ENCODE results near the gene AADACL4.
"Not testable (repeated sequence)": the region's sequence is repeated elsewhere in the genome, so short reads cannot be mapped to it uniquely, and the experiment has no call there.

AADACL4 gene

GRCh38 chr1:12630946-12631530 lies 12.8 kb upstream of the AADACL4 start:
- no peak for DNase-seq

GRCh38 chr1:12631571-12631970 lies 12.3 kb upstream of the AADACL4 start:
- no peak for DNase-seq

DNA sequence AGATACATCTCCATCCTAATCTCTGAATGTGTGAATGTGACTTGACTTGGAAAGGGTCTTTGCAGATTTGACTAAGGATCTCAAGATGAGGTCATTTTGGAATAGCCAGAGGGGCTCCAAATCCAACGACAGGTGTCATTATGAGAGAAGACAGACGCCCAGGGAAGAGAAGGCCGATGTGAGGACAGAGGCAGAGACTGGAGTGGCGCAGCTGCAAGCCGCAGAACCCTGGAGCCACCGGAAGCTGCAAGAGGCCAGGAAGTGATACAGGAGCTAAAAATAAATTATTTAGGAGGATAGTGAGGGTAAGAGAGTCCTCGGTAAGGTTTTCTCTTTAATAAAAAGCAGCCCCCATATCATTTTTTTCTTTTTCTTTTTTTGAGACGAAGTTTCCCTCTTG lies 9.7 kb upstream of the AADACL4 start:
- DNase-seq: peak; percentile 39

DNA sequence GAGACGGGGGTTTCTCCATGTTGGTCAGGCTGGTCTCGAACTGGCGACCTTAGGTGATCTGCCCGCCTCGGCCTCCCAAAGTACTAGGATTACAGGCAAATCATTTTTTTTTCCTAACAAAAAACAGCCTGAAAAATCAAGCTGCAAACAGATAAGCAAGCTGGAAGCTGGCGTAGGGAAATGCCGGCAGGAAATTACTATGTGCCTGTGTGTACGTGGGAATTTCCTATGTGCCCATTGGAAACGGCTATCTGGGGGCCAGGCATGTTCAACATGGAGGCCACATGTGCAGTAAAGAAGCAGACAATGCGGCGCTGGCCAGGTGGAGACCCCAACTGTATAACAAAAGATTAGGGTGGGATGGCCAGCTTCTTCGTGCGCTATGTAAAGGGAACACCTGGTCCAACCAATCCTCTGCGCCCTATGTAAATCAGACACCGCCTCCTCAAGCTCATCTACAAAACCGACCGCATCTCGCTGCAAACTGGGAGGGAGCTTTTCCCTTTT lies 9.1 kb upstream of the AADACL4 start:
- DNase-seq: no peak

DNA sequence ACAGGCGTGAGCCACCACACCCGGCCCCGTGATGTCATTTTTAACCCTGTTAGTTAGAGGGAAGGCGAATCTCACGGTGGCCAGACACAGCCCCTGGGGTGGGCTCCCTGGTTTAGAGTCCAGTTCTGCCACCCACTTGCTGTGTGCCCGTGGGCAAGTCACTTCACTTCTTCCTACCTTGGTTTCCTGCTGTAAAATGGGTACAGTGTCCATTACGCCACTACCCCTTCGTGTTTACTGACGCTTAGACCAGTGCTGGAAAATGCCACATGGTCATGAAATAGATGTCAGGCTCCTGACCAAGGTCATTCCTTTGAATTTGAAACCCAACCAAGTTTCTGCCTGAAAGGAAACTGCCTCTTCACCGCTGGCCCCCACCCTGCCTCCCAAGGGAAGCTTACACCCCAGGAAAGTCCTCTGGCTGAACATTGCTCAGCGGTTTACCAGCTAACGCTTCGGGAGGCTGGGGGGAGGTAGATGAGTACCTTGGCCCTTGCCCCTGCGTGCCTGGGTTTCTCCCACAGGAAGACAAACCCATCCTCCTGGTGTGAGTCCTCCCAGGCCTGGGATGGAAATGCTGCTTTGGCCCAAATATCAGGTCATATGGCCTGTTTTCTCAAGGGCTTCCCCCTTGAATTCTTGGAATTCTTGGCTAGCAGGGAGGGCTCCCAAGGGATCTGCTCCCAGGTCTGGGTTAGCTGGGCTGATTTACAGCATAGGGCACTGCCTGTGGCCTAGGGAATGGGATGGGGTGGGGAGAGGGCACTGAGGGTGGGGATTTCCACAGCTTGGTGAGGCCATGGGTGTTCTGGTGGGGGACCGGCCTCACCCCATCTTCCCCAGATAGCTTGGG lies 7.6 kb upstream of the AADACL4 start:
- no peak for DNase-seq

GRCh38 chr1:12637693-12638092 lies 6.2 kb upstream of the AADACL4 start:
- no peak for DNase-seq

DNA sequence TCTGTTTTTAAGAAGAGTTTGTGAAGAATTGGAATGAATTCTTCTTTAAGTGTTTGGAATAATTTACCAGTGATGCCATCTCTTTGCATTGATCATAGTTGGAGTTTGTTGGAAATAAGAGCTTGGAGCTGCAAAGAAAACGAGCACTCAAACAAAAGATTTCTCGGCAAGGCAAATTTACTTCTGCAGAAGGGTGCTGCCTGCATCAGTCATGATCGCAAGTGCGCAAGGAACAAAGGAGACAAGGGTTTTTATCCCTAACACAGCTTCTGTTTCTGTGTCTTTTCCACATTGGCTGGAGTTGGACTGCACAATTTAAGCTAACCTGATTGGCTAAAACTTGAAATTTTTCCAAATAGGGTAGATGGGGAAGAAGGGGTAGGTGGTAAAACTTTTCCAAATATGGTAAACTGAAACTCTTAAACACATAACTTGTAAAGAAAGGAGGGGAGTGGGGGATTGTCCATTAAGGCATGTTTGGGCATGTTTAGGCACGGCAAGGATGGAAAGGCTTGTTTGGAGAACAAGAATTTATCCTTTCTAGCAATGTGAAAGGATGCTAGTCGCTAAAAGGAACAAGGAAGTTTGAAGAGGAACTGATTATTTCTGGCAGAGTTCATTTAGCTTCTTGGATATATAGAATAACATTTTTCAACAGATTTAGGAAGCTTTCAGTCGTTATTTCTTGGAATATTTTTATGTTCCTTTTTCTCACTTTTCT lies 3.5 kb upstream of the AADACL4 start:
- peak; percentile 22 for DNase-seq

DNA sequence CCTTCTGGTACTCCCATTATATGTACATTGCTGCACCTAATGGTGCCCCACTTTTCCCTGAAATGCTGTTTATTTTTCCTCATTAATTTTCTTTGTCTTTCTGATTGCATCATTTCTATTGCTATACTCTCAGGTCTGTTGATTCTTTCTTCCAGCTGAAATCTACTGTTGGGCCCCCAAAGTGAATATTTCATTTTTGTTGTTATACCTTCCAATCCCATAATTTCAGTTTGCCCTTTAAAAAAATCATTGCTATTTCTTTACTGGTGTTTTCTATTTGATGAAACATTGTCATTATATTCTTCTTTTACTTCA lies 3.0 kb upstream of the AADACL4 start:
- DNase-seq: no peak

GRCh38 chr1:12643079-12643478 lies 806 bp upstream of the AADACL4 start:
- DNase-seq: no peak

GRCh38 chr1:12644237-12644636 lies 352 bp downstream of the AADACL4 start:
- DNase-seq: no peak

DNA sequence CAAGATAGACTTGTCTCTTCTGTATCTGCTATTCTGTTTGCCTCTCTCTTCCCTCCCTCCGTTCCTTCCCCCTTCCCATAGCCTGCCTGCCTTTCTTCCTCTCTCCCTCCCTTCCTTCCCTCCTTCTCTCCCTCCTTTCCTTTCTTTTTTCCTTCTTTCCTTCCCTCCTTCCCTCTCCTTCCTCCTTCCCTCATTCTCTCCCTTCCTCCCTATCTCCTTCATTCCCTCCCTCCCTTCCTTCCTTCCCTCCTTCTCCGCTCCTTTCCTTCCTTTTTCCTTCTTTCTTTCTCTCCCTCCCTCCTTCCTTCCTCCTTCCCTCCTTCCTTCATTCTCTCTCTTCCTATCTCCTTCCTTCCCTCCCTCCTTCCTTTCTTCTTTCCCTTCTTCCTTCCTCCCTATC lies 944 bp downstream of the AADACL4 start:
- no peak for DNase-seq

DNA sequence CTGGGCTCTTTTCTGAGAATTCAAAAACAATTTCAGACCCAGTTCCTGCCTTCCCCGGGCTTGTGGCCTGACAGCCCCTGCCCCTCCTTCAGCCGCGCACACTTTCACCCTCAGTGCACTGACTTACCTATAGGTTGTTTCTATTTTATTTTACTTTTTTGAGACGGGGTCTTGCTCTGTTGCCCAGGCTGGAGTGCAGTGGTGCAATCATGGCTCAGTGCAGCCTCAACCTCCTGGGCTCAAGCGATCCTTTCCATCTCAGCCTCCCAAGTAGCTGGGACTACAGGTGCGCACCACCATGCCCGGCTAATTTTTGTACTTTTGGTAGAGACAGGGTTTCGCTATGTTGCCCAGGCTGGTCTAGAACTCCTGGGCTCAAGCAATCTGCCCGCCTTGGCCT lies 1.5 kb downstream of the AADACL4 start:
- not testable (repeated sequence) for DNase-seq

GRCh38 chr1:12648741-12649140 lies 4.9 kb downstream of the AADACL4 start:
- no peak for DNase-seq

- DNase-seq: no peak
Measured at GRCh38 chr1:12649971-12650421, 6.1 kb downstream of the AADACL4 start.

- no peak for DNase-seq
Measured at GRCh38 chr1:12654004-12654567, 10.2 kb downstream of the AADACL4 start.

GRCh38 chr1:12654657-12655056 lies 10.8 kb downstream of the AADACL4 start:
- no peak for DNase-seq

- no peak for DNase-seq
Measured at GRCh38 chr1:12656575-12656974, 12.7 kb downstream of the AADACL4 start.

GRCh38 chr1:12657060-12657884 lies 13.4 kb downstream of the AADACL4 start:
- DNase-seq: no peak

DNA sequence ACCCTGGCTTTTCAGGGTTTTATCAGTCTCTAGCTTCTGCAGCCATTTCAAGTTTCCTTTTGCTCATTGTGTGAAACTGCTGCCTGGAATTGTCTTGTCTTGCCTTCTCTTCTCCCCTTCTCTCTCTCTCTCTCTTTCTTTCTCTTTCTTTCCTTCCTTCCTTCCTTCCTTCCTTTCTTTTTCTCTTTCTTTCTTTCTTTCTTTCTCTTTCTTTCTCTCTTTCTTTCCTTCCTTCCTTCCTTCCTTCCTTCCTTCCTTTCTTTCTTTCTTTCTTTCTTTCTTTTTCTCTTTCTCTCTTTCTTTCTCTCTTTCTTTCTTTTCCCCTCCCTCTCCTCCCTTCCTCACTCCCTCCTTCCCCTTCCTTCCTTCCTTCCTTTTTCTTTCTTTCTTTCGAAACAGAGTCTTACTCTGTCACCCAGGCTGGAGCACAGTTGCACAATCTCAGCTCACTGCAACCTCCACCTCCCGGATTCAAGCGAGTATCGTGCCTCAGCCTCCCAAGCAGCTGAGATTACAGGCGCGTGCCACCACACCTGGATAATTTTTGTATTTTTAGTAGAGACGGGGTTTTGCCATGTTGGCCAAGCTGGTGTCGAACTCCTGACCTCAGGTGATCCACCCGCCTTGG lies 14.1 kb downstream of the AADACL4 start:
- not testable (repeated sequence) for DNase-seq

DNA sequence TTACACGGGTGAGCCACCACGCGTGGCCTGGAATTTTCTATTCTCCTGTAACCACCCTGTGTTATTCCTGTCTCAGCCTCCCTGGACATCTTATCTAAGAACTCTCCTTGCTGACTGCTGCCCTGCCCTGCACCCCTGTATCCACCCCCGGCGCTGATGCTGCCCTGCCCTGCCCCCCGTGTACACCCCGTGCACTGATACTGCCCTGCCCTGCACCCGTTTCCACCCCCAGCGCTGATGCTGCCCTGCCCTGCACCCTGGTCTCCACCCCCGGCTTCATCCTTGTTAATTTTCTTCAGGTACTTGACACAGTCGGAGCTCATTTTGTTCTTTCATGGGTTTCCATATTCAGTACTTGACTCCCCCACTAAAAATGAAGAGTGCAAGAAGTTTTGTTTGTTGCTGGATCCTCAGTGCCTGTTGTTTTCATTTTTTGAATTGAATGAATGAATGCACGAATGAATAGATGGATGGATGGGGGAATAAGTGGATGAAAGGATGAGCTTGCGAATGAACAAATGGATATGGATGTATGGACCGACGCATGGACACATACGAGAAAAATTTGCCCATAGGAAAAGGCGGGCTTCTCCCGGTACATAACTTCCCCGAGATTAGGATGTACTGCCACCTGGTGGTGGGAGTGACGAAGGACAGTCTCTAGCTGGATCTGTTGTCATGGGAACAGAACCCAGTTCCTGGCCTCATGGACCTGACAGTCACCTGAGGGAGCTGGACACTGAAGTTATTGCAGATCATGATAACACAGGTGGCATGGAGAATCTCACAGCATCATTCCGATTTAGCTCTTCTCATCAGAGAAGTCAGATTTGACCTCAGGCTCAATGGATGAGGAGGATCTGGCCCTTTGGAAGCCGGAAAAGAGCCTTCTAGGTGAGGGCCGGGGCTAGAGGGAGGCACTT lies 14.9 kb downstream of the AADACL4 start:
- DNase-seq: peak; percentile 83

All from hematopoietic multipotent progenitor cell treated with erythropoietin and hydrocortisone succinate and interleukin-3 and kit ligand, for 4 days (in vitro differentiated cells).